Panc1 (cell line): Measurements from ENCODE around the gene ANO1. TPM values are rescaled to one million over a fixed set of nuclear protein-coding genes. Genes with fewer than 3 reads are reported as not detected.

Experiments
- ATAC-seq: fragments of 200-7000 bp; cut with Tn5 transposase; 2 replicates; pipeline ENCODE4 v1.9.1; 2020; ENCODE audit warnings: mild to moderate bottlenecking, moderate library complexity
- BruUV-seq: library from RNA; stranded (reverse); fragments of 400-500 nt; replicated peaks from 2 replicates; lab custom pipeline; 2021; lab: Mats Ljungman, UMichigan
- CTCF ChIA-PET: fragments of 300-600 bp; sonication (Branson Sonifier 250); formaldehyde crosslinking; loops from one replicate; lab custom pipeline; 2022; ENCODE audit warnings: antibody characterized with exemption; lab: Charles Lee
- POLR2A ChIA-PET: fragments of 300-600 bp; sonication (Branson Sonifier 250); formaldehyde crosslinking; loops from one replicate; lab custom pipeline; 2022; ENCODE audit warnings: antibody characterized with exemption; lab: Charles Lee
- DNase-seq: peaks from one replicate; pipeline ENCODE4 v3.0.0-alpha.2; 2010; ENCODE audit warnings: low read depth, low spot score
- H3K27ac ChIP-seq: 2 replicates; pipeline ENCODE4 v1.5.1; 2011; ENCODE audit warnings: mild to moderate bottlenecking, low read length, inconsistent platforms
- H3K27me3 ChIP-seq: fragments of 200-500 bp; sonication (Bioruptor generic); 2 replicates; pipeline ENCODE4 v1.6.0; 2014; ENCODE audit warnings: low read length, inconsistent platforms; ENCODE audit not compliant: control insufficient read depth, insufficient read depth
- H3K36me3 ChIP-seq: fragments of 200-500 bp; sonication (Bioruptor generic); 2 replicates; pipeline ENCODE4 v1.5.1; 2014; ENCODE audit warnings: inconsistent platforms, mild to moderate bottlenecking, low read length, moderate library complexity; ENCODE audit not compliant: control insufficient read depth, insufficient read depth
- H3K4me1 ChIP-seq: 2 replicates; pipeline ENCODE4 v1.5.1; 2011; ENCODE audit warnings: inconsistent platforms, mild to moderate bottlenecking, low read length, moderate library complexity; ENCODE audit not compliant: control insufficient read depth, insufficient read depth
- H3K4me3 ChIP-seq, 2 experiments: 2 replicates each; pipeline ENCODE4 v1.5.1; 2011 to 2012; ENCODE audit warnings: low read depth in 2 of 2, low read length in 2 of 2, mild to moderate bottlenecking in 2 of 2, inconsistent platforms in 1 of 2, moderate library complexity in 1 of 2
- H3K9me3 ChIP-seq: fragments of 200-500 bp; sonication (Bioruptor generic); 2 replicates; pipeline ENCODE4 v1.5.1; 2014; ENCODE audit warnings: low read depth, mild to moderate bottlenecking, inconsistent platforms, low read length, moderate library complexity; ENCODE audit not compliant: control insufficient read depth, insufficient read depth
- POLR2AphosphoS5 ChIP-seq: IDR thresholded peaks from 2 replicates; pipeline ENCODE4 v1.6.1; 2012; ENCODE audit warnings: mild to moderate bottlenecking, low read depth, low read length, moderate library complexity
- SIN3A ChIP-seq: IDR thresholded peaks from 2 replicates; pipeline ENCODE4 v1.6.1; 2012; ENCODE audit warnings: low read depth, mild to moderate bottlenecking, low read length, moderate library complexity, borderline replicate concordance; ENCODE audit not compliant: insufficient read depth
- TCF7L2 ChIP-seq: IDR thresholded peaks from 2 replicates; pipeline ENCODE4 v1.6.1; 2011; ENCODE audit warnings: mild to moderate bottlenecking, low read depth, low read length, inconsistent platforms
- in situ Hi-C: cut with HindIII; loops from 2 replicates; pipeline ENCODE4 v1.10.0; 2016; ENCODE audit warnings: low sequenced_read_pairs, low pct_unique_long_range_greater_than_20kb
- intact Hi-C: fragments of 100-400 bp; cut with micrococcal nuclease; formaldehyde crosslinking; loops from one replicate; pipeline ENCODE4 v1.10.0; 2022; ENCODE audit not compliant: unreplicated experiment
- total RNA-seq: library from RNA; stranded (reverse); gene quantifications from one replicate; pipeline ENCODE4 v1.2.1, GENCODE V29; 2021; ENCODE audit not compliant: unreplicated experiment
- TF ChIP-seq, protein P1 (sequence below): fragments of 450-650 bp; IDR thresholded peaks from 2 replicates; pipeline ENCODE4 v1.5.1; 2017; ENCODE audit warnings: mild to moderate bottlenecking
- TF ChIP-seq, protein P2 (sequence below), 2 experiments: IDR thresholded peaks; 2 replicates each; pipeline ENCODE4 v1.6.1; 2011 to 2012; ENCODE audit warnings: low read depth in 2 of 2, control low read depth in 1 of 2, low read length in 1 of 2, mild to moderate bottlenecking in 1 of 2, moderate library complexity in 1 of 2; ENCODE audit not compliant: insufficient read depth in 1 of 2

ANO1 gene
- total RNA-seq, 1 experiment from 2014 or later = 2.3 TPM

GRCh38 chr11:70087446-70088167, 9.5 kb downstream of the ANO1 start:
- in situ Hi-C loops = no loop called here
- Histone ChIP-seq H3K4me1 (no peaks in the 10 kb centered on the region), H3K9me3 (no peaks in the 10 kb centered on the region), H3K4me3 (no peak overlapping the region), H3K36me3 (no peaks in the 10 kb centered on the region), H3K27ac (no peak overlapping the region), H3K27me3 (no peaks in the 10 kb centered on the region)
- POLR2A ChIA-PET = no interaction called here
- DNase-seq (no peak), ATAC-seq (0 out of 2 replicates have a peak, but pooled peaks have one; percentile 36)
- CTCF ChIA-PET = interaction anchor here (0.6 kb wide), 1 partner anchor 40 kb away, joined by 3 read pairs; no protein-coding TSS in a partner anchor
- TF ChIP-seq, protein P1, sequence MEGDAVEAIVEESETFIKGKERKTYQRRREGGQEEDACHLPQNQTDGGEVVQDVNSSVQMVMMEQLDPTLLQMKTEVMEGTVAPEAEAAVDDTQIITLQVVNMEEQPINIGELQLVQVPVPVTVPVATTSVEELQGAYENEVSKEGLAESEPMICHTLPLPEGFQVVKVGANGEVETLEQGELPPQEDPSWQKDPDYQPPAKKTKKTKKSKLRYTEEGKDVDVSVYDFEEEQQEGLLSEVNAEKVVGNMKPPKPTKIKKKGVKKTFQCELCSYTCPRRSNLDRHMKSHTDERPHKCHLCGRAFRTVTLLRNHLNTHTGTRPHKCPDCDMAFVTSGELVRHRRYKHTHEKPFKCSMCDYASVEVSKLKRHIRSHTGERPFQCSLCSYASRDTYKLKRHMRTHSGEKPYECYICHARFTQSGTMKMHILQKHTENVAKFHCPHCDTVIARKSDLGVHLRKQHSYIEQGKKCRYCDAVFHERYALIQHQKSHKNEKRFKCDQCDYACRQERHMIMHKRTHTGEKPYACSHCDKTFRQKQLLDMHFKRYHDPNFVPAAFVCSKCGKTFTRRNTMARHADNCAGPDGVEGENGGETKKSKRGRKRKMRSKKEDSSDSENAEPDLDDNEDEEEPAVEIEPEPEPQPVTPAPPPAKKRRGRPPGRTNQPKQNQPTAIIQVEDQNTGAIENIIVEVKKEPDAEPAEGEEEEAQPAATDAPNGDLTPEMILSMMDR = no peak
- no peak for TF ChIP-seq SIN3A
- TF ChIP-seq, protein P2, sequence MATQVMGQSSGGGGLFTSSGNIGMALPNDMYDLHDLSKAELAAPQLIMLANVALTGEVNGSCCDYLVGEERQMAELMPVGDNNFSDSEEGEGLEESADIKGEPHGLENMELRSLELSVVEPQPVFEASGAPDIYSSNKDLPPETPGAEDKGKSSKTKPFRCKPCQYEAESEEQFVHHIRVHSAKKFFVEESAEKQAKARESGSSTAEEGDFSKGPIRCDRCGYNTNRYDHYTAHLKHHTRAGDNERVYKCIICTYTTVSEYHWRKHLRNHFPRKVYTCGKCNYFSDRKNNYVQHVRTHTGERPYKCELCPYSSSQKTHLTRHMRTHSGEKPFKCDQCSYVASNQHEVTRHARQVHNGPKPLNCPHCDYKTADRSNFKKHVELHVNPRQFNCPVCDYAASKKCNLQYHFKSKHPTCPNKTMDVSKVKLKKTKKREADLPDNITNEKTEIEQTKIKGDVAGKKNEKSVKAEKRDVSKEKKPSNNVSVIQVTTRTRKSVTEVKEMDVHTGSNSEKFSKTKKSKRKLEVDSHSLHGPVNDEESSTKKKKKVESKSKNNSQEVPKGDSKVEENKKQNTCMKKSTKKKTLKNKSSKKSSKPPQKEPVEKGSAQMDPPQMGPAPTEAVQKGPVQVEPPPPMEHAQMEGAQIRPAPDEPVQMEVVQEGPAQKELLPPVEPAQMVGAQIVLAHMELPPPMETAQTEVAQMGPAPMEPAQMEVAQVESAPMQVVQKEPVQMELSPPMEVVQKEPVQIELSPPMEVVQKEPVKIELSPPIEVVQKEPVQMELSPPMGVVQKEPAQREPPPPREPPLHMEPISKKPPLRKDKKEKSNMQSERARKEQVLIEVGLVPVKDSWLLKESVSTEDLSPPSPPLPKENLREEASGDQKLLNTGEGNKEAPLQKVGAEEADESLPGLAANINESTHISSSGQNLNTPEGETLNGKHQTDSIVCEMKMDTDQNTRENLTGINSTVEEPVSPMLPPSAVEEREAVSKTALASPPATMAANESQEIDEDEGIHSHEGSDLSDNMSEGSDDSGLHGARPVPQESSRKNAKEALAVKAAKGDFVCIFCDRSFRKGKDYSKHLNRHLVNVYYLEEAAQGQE (IDR thresholded peaks at IDR 0.05; ENCODE audit: insufficient read depth in 1 of 2, low read depth in 2 of 2, low read length in 1 of 2) = no peak
- TF ChIP-seq POLR2AphosphoS5 = no peak
- TF ChIP-seq TCF7L2 = no peak
- intact Hi-C loops = no loop called here
- no TSS peak for BruUV-seq

DNA sequence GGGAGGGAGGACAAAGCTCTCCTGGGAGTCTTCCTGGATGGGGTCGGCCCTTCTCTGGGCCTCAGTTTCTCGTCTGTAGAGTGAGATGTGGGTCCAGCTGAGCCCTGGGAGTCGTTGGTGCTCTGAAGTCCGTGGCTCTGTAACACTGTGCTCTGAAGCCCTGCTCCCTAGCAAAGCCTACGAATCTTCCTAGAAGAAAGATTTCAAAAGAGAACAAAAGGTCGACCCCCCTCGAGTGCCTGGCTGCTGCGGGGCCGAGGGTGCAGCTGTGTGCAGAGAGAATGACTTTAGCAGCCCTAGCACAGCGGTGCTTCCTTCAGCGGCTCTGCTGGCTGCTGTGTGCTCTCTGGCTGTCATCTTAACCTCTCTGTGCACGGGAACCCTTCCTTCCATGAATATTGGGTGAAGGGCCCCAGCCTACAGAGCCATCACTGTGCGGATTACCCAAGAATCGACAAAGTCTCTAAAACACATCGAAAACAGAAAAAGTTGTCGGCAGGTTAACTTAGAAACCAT, 10.7 kb downstream of the ANO1 start:
- no peaks in the 10 kb centered on the region for H3K4me1 ChIP-seq
- intact Hi-C loops (no loop called here), in situ Hi-C loops (no loop called here)
- TF ChIP-seq POLR2AphosphoS5 (no peak), TCF7L2 (no peak)
- no peak overlapping the region for H3K4me3 ChIP-seq
- ChIA-PET POLR2A (no interaction called here), CTCF (interaction anchor here (0.6 kb wide), 1 partner anchor 242 kb away, joined by 4 read pairs; no protein-coding TSS in a partner anchor)
- no peaks in the 10 kb centered on the region for H3K9me3 ChIP-seq
- H3K27ac ChIP-seq = no peak overlapping the region
- DNase-seq (no peak), ATAC-seq (no peak)
- no peaks in the 10 kb centered on the region for H3K36me3 ChIP-seq
- H3K27me3 ChIP-seq = no peaks in the 10 kb centered on the region
- no TSS peak for BruUV-seq

DNA sequence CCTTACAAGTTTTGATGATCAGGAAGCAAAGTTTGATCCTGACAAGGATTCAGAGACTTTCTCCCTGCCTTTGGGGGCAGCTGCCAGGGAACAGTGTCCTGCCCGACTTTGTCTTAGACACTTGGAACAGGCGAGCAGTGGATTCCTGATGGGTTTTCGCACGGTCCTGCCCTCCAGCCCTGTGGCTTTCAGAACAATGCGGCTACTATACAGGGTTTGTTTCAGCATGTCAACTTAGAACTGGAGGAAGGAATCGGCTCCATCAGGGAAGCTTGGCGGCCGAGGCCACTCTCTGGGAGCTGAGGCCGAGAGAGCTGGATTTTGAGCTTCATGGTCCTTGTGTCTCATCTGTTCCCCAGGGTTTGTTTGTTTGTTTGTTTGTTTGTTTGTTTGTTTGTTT, 11.5 kb downstream of the ANO1 start:
- H3K4me3 ChIP-seq = no peak overlapping the region
- ChIA-PET CTCF (interaction anchor here (0.6 kb wide), 1 partner anchor 243 kb away, joined by 4 read pairs; no protein-coding TSS in a partner anchor), POLR2A (no interaction called here)
- TF ChIP-seq TCF7L2 (no peak), POLR2AphosphoS5 (no peak)
- TF ChIP-seq, protein P2 (IDR thresholded peaks at IDR 0.05; ENCODE audit: insufficient read depth in 1 of 2, low read depth in 2 of 2, low read length in 1 of 2) = no peak
- TF ChIP-seq, protein P1 = no peak
- no peaks in the 10 kb centered on the region for H3K4me1 ChIP-seq
- in situ Hi-C loops (no loop called here), intact Hi-C loops (no loop called here)
- no peaks in the 10 kb centered on the region for H3K36me3 ChIP-seq
- ATAC-seq (no peak), DNase-seq (no peak)
- BruUV-seq = no TSS peak
- H3K27ac ChIP-seq = no peak overlapping the region
- no peaks in the 10 kb centered on the region for H3K9me3 ChIP-seq
- no peaks in the 10 kb centered on the region for H3K27me3 ChIP-seq
